Activated CD8-positive, alpha-beta memory T cell treated with anti-CD3 and anti-CD28 coated beads for 48 hours (primary cell): ENCODE data around the gene PODXL.

Source experiments
- DNase-seq, 3 experiments: peaks; one replicate each; pipeline ENCODE4 v3.0.0-alpha.2; 2020; ENCODE audit warnings: low read depth in 2 of 3, low spot score in 2 of 3

Gene PODXL

DNA sequence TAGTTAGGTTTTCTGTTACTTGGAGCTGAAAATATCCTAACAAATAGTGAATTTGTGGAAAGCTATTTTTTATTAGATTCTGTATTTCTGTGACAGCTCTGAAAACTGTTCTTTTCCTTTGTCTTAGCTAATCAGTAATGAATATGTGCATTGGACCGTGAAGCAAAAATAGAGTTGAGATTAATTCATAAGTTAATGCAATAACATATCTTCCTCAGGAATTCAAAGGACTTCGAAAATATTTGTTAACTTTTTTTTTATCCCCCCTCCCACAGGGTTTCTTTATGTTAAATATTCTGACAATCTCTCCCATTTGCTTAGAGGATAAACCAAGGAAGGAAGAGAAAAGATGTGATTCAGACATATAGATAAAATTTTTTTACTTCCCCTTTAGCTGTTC lies 101.4 kb downstream of the PODXL start:
- DNase-seq = no peak

DNA sequence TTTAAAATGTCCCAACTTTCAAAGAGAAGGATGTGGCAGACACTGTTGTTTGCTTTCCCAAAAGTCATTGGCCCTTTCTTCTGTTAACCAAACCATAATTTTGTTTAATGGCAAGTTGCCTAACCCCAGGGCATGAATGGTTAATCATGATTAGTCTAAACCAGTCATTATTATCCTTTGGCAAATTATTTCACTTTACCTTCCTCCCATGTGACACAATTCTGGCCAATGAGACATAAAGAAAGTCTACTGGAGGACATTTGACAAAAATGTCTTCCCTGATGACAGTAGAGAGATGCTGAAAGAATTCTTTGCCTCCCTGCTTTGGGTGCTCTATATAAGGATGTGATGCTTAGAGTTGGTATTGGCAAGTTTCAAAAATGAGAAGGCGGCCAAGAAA lies 101.9 kb downstream of the PODXL start:
- DNase-seq = no peak
